Measurements from ENCODE around the gene MPND.

Gene MPND

GRCh38 chr19:4343370-4344307, at the start of gene MPND:
Gene MPND, plus strand, starts transcription at chr19:4343562. Its CDS starts 32 bp downstream, at chr19:4343594.
- DNase-seq: peak; percentile 50 to 80

GRCh38 chr19:4294389-4294788, 49.0 kb upstream of the MPND start:
- no peak for DNase-seq

- DNase-seq: no peak
These were observed 47.2 kb upstream of the MPND start for GRCh38 chr19:4295972-4296771.

GRCh38 chr19:4297901-4298809, 45.2 kb upstream of the MPND start:
- no peak for DNase-seq

GRCh38 chr19:4298810-4299550, 44.4 kb upstream of the MPND start:
- DNase-seq: no peak

- no peak for DNase-seq
These were observed 42.8 kb upstream of the MPND start for GRCh38 chr19:4300589-4300988.

GRCh38 chr19:4301590-4302242, 41.6 kb upstream of the MPND start:
- no peak for DNase-seq

- DNase-seq: no peak
These were observed 41.1 kb upstream of the MPND start, which contains the start of gene TMIGD2 for GRCh38 chr19:4302243-4302640. Gene TMIGD2, minus strand, starts transcription at chr19:4302389. Its CDS starts 4 bp downstream, at chr19:4302385.

GRCh38 chr19:4303819-4304537, 39.4 kb upstream of the MPND start:
- DNase-seq: no peak

- peak; percentile 31 to 60 for DNase-seq
These were observed 38.7 kb upstream of the MPND start, which contains the start of gene FSD1 for GRCh38 chr19:4304538-4305256. Gene FSD1, plus strand, starts transcription at chr19:4304598. Its CDS starts 149 bp downstream, at chr19:4304747.

- no peak for DNase-seq
These were observed 38.1 kb upstream of the MPND start for GRCh38 chr19:4305257-4305612.

GRCh38 chr19:4305659-4306058, 37.7 kb upstream of the MPND start:
- DNase-seq: no peak

- DNase-seq: no peak
These were observed 32.9 kb upstream of the MPND start for GRCh38 chr19:4310247-4311121.

- no peak for DNase-seq
These were observed 29.4 kb upstream of the MPND start for GRCh38 chr19:4313847-4314490.

GRCh38 chr19:4316956-4317355, 26.4 kb upstream of the MPND start:
- DNase-seq: no peak

- no peak for DNase-seq
These were observed 24.9 kb upstream of the MPND start for GRCh38 chr19:4318460-4318859.

- DNase-seq: no peak
These were observed 24.2 kb upstream of the MPND start for GRCh38 chr19:4319067-4319718.

GRCh38 chr19:4320419-4320818, 22.9 kb upstream of the MPND start:
- no peak for DNase-seq

Data from NCI-H1930 (cell line).